ENCODE measurements around the gene CASP12. TPM values are rescaled to one million over a fixed set of nuclear protein-coding genes. Genes with fewer than 3 reads are reported as not detected.

Gene CASP12
- polyA plus RNA-seq, 1 donor (not counting 4 experiments of a cell fraction or from before 2014, with no cell fraction given): not detected

- Histone ChIP-seq H3K4me3 (ENCODE audit: control insufficient read depth in 2 of 3, extremely low read depth in 1 of 3, insufficient read depth in 2 of 3, low read depth in 1 of 3, low read length in 3 of 3) (no peak overlapping the region), H3K9ac (ENCODE audit: control insufficient read depth, extremely low read depth, insufficient read depth, low read length) (no peak overlapping the region), H2AFZ (ENCODE audit: control insufficient read depth, low read length) (no peak overlapping the region), H4K20me1 (ENCODE audit: control insufficient read depth, extremely low read depth, insufficient read depth, low read length) (no peaks in the 10 kb centered on the region), H3K9me3 (ENCODE audit: control insufficient read depth, low read depth, low read length) (no peaks in the 10 kb centered on the region), H3K36me3 (ENCODE audit: control insufficient read depth in 2 of 2, extremely low read depth in 1 of 2, insufficient read depth in 2 of 2, low read length in 2 of 2) (no peaks in the 10 kb centered on the region), H3K27me3 (ENCODE audit: control insufficient read depth, extremely low read depth, insufficient read depth, low read length) (no peaks in the 10 kb centered on the region), H3K4me1 (ENCODE audit: control insufficient read depth, extremely low read depth, insufficient read depth, low read length) (no peaks in the 10 kb centered on the region), H3K4me2 (ENCODE audit: control insufficient read depth, extremely low read depth, insufficient read depth, low read depth, low read length) (no peak overlapping the region), H3K27ac (ENCODE audit: control insufficient read depth, insufficient read depth, low read length) (no peak overlapping the region), H3K9me1 (ENCODE audit: control insufficient read depth, extremely low read depth, insufficient read depth, low read length) (no peaks in the 10 kb centered on the region), H3K79me2 (ENCODE audit: control insufficient read depth, insufficient read depth, low read length) (no peaks in the 10 kb centered on the region)
- dilution Hi-C loops (cut with MboI; ENCODE audit: extremely low pct_ligation_motif_present, low sequenced_read_pairs): no loop called here
- TF ChIP-seq CTCF (optimal IDR thresholded peaks at IDR 0.05 in 1 of 3, IDR thresholded peaks at IDR 0.05 in 1 of 3, conservative IDR thresholded peaks at IDR 0.05 in 1 of 3; ENCODE audit: extremely low read depth in 1 of 3, insufficient read depth in 2 of 3, low read length in 3 of 3) (no peak), EZH2 (IDR thresholded peaks at IDR 0.05; ENCODE audit: low read length) (no peak)
- FAIRE-seq: no peak
- no peak for DNase-seq (ENCODE audit: low read depth, low spot score)
Measured at GRCh38 chr11:104843150-104843836, 55.0 kb downstream of the CASP12 start.

GRCh38 chr11:104841973-104842525 lies 56.2 kb downstream of the CASP12 start:
- Histone ChIP-seq H3K9me1 (ENCODE audit: control insufficient read depth, extremely low read depth, insufficient read depth, low read length) (no peaks in the 10 kb centered on the region), H3K36me3 (ENCODE audit: control insufficient read depth in 2 of 2, extremely low read depth in 1 of 2, insufficient read depth in 2 of 2, low read length in 2 of 2) (no peaks in the 10 kb centered on the region), H3K9me3 (ENCODE audit: control insufficient read depth, low read depth, low read length) (no peaks in the 10 kb centered on the region), H3K4me1 (ENCODE audit: control insufficient read depth, extremely low read depth, insufficient read depth, low read length) (no peaks in the 10 kb centered on the region), H3K27me3 (ENCODE audit: control insufficient read depth, extremely low read depth, insufficient read depth, low read length) (no peaks in the 10 kb centered on the region), H3K4me2 (ENCODE audit: control insufficient read depth, extremely low read depth, insufficient read depth, low read depth, low read length) (no peak overlapping the region), H4K20me1 (ENCODE audit: control insufficient read depth, extremely low read depth, insufficient read depth, low read length) (no peaks in the 10 kb centered on the region), H3K27ac (ENCODE audit: control insufficient read depth, insufficient read depth, low read length) (no peak overlapping the region), H3K9ac (ENCODE audit: control insufficient read depth, extremely low read depth, insufficient read depth, low read length) (no peak overlapping the region), H2AFZ (ENCODE audit: control insufficient read depth, low read length) (no peak overlapping the region), H3K79me2 (ENCODE audit: control insufficient read depth, insufficient read depth, low read length) (no peaks in the 10 kb centered on the region), H3K4me3 (ENCODE audit: control insufficient read depth in 2 of 3, extremely low read depth in 1 of 3, insufficient read depth in 2 of 3, low read depth in 1 of 3, low read length in 3 of 3) (no peak overlapping the region)
- dilution Hi-C loops (cut with MboI; ENCODE audit: extremely low pct_ligation_motif_present, low sequenced_read_pairs): no loop called here
- TF ChIP-seq EZH2 (IDR thresholded peaks at IDR 0.05; ENCODE audit: low read length): no peak
- TF ChIP-seq CTCF (optimal IDR thresholded peaks at IDR 0.05 in 1 of 3, IDR thresholded peaks at IDR 0.05 in 1 of 3, conservative IDR thresholded peaks at IDR 0.05 in 1 of 3; ENCODE audit: extremely low read depth in 1 of 3, insufficient read depth in 2 of 3, low read length in 3 of 3): no peak
- DNase-seq (ENCODE audit: low read depth, low spot score): no peak
- no peak for FAIRE-seq

Data from keratinocyte (primary cell).